Measurements from ENCODE around the gene PHF23. TPM values are rescaled to one million over a fixed set of nuclear protein-coding genes. Genes with fewer than 3 reads are reported as not detected.

Gene PHF23
- total RNA-seq, 4 donors from 2014 or later: 9.7 to 68.1 (median 29.7) TPM

DNA sequence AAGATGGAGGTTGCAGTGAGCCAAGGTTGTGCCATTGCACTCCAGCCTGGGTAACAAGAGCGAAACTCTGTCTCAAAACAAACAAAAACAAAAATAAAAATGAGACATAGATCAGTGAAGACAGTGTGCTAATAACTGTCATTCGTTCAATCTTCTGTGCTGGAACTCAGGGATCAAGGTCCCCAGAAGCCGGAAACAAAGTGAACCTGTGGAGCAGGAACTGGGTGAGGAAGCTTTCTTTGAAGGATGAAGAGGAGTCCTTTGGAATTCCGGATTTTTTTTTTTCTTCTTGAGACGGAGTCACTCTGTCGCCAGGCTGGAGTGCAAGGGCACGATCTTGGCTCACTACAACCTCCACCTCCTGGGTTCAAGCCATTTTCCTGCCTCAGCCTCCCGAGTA lies 40.2 kb upstream of the PHF23 start:
- Histone ChIP-seq H3K27me3 (no peaks in the 10 kb centered on the region), H3K36me3 (no peaks in the 10 kb centered on the region), H3K4me1 (peaks cover 0 to 16% of the 10 kb centered on the region in 2 donors), H3K9me3 (no peaks in the 10 kb centered on the region), H3K27ac (no peak overlapping the region), H3K4me3 (no peak overlapping the region)
- intact Hi-C loops (cut with DNase I; ENCODE audit: low total_unique reads): no loop called here
- TF ChIP-seq, protein P1, sequence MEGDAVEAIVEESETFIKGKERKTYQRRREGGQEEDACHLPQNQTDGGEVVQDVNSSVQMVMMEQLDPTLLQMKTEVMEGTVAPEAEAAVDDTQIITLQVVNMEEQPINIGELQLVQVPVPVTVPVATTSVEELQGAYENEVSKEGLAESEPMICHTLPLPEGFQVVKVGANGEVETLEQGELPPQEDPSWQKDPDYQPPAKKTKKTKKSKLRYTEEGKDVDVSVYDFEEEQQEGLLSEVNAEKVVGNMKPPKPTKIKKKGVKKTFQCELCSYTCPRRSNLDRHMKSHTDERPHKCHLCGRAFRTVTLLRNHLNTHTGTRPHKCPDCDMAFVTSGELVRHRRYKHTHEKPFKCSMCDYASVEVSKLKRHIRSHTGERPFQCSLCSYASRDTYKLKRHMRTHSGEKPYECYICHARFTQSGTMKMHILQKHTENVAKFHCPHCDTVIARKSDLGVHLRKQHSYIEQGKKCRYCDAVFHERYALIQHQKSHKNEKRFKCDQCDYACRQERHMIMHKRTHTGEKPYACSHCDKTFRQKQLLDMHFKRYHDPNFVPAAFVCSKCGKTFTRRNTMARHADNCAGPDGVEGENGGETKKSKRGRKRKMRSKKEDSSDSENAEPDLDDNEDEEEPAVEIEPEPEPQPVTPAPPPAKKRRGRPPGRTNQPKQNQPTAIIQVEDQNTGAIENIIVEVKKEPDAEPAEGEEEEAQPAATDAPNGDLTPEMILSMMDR (IDR thresholded peaks at IDR 0.05): no peak
- TF ChIP-seq POLR2A (IDR thresholded peaks at IDR 0.05): no peak
- no peak for DNase-seq

DNA sequence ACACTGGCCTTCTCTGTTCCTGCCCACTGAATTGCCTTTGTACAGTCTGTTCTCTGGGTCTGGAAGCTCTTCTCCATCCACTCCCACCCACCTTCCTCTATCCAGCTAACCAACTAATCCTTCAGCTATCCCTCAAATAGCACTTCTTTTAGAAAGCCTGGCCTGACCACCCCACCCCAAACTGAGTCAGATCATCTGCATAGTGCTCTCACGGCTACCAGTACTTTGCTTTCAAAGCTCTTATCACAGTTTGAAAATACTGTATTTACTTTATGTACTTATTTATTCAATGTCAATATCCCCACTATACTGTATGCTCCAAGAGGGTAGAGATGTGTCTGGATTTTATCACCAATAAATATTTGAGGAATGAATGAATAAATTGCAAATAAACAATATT lies 27.5 kb upstream of the PHF23 start:
- Histone ChIP-seq H3K4me1 (no peaks in the 10 kb centered on the region), H3K27me3 (peaks cover 14 to 17% of the 10 kb centered on the region in 2 donors), H3K27ac (no peak overlapping the region), H3K36me3 (no peaks in the 10 kb centered on the region), H3K9me3 (no peaks in the 10 kb centered on the region), H3K4me3 (no peak overlapping the region)
- TF ChIP-seq POLR2A (IDR thresholded peaks at IDR 0.05): no peak
- TF ChIP-seq, protein P1 (IDR thresholded peaks at IDR 0.05): no peak
- intact Hi-C loops (cut with DNase I; ENCODE audit: low total_unique reads): no loop called here
- DNase-seq: no peak

DNA sequence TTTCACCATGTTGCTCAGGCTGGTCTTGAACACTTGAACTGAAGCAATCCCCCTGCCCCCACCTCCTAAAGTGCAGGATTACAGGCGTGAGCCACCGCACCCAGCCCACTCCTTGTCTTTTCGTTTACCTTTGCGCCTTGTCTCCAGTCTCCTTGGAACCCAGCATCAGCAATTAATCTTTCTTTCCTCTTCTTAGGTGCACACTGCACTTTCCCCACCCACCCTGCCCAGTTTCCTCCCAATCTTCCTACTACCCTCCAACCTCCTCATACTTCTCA lies 24.5 kb upstream of the PHF23 start:
- TF ChIP-seq, protein P1 (IDR thresholded peaks at IDR 0.05): no peak
- no peak for TF ChIP-seq POLR2A (IDR thresholded peaks at IDR 0.05)
- intact Hi-C loops (cut with DNase I; ENCODE audit: low total_unique reads): no loop called here
- Histone ChIP-seq H3K4me1 (no peaks in the 10 kb centered on the region), H3K36me3 (no peaks in the 10 kb centered on the region), H3K27ac (no peak overlapping the region), H3K27me3 (peaks cover 21 to 27% of the 10 kb centered on the region in 2 donors), H3K4me3 (no peak overlapping the region), H3K9me3 (no peaks in the 10 kb centered on the region)
- no peak for DNase-seq

DNA sequence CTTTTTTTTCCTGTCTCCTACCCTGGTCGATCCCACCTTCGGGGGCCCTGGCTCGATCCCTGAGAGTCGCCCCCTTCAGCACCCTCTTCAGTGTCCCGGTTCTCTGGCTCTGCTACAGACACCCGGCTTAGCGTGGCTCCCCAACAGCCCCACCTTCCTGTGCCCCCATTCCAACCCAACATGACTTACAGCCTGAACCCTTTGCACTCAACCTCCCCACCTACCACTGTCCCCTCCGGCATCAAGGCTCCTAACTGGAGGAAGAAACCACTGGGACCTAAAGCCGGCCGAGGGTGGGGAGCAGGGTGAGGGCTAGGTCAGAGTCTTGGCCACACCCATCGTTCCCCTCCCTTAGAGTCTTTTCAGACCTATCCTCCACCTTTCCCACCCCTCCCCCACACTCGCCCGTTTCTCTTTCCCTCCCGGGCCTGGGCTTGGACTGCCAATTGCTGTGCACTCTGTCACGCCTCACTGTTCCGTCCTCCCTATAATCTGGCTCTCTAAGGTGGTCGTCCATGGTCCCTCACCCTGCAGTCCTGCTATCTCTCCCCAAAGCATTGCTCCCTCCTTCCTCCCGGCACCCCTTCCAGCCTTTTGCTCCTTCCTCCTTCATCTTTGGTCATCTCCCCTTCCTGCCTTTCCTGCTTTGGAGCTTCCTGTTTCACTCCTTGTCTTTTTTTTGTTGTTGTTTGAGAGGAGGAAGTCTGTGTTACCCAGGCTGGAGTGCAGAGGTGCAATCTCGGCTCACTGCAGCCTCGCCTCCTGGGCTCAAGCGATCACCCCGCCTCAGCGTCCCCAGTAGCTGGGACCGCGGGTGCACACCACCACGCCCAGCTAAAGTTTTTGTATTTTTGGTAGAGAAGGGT lies 23.9 kb upstream of the PHF23 start:
- Histone ChIP-seq H3K4me3 (no peak overlapping the region), H3K9me3 (no peaks in the 10 kb centered on the region), H3K4me1 (no peaks in the 10 kb centered on the region), H3K36me3 (no peaks in the 10 kb centered on the region), H3K27ac (no peak overlapping the region), H3K27me3 (peaks cover 21 to 27% of the 10 kb centered on the region in 2 donors)
- DNase-seq: no peak
- intact Hi-C loops (cut with DNase I; ENCODE audit: low total_unique reads): no loop called here
- TF ChIP-seq, protein P1 (IDR thresholded peaks at IDR 0.05): no peak
- no peak for TF ChIP-seq POLR2A (IDR thresholded peaks at IDR 0.05)

DNA sequence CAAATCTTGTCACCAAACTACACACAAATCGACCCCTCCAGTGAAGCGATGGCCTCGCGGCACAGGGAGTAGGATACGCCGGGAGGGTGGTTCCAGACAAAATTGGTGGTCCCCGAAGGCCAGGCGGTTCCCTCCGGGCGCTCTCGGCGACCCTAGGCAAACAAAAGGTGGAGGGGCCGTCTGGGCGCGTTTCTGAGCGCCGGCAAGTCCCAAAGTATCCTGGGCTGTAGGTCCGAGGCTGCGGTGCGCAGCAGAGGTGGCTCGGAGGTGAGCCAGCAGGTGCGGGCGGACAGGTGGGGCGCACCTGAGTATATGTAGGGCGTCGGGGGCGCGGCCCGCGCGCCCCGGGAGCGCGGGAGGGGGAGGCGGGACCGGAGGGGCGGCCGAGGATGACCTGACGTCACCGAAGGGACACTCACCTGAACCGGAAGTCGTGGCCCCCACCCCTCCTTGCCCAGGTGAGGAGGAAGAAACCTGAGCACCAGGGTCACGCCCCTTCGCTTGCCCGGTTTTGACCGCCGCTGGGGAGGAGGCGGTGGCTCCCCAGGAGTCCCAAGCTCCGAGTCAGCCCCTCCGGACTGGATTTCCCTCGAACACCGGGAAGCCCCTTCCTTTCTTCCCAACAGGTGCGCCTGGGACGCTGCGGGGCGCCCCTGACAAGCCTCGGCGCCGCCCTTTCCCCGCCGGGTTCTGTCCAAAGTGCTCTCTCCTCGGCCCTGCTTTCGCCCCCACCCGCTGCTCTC lies 23.1 kb upstream of the PHF23 start, which contains the start of gene CLDN7:
TSS of gene CLDN7 (minus strand) at position 287 of the 743 bp plus-strand sequence. CDS start 435 bp downstream, outside the sequence.
- H3K4me3 ChIP-seq: peak within 1 kb of the TSS; percentile 2 to 7
- no peaks in the 10 kb centered on the region for H3K36me3 ChIP-seq
- TF ChIP-seq POLR2A (IDR thresholded peaks at IDR 0.05): peak in 1 of 2 donors; percentile 50
- TF ChIP-seq, protein P1 (IDR thresholded peaks at IDR 0.05): no peak
- no peaks in the 10 kb centered on the region for H3K9me3 ChIP-seq
- intact Hi-C loops (cut with DNase I; ENCODE audit: low total_unique reads): no loop called here
- DNase-seq: no peak
- H3K27me3 ChIP-seq: peaks cover 21 to 27% of the 10 kb centered on the region in 2 donors
- H3K4me1 ChIP-seq: no peaks in the 10 kb centered on the region
- H3K27ac ChIP-seq: no peak within 1 kb of the TSS
